HG02571 (cell line): ENCODE measurements around the gene ADRA2A.

ENCODE experiments used
- ATAC-seq: cut with Tn5 transposase; IDR thresholded peaks from one replicate; pipeline ENCODE4 v1.9.1; 2021; ENCODE audit warnings: mild to moderate bottlenecking, moderate library complexity; ENCODE audit not compliant: unreplicated experiment

Gene ADRA2A

DNA sequence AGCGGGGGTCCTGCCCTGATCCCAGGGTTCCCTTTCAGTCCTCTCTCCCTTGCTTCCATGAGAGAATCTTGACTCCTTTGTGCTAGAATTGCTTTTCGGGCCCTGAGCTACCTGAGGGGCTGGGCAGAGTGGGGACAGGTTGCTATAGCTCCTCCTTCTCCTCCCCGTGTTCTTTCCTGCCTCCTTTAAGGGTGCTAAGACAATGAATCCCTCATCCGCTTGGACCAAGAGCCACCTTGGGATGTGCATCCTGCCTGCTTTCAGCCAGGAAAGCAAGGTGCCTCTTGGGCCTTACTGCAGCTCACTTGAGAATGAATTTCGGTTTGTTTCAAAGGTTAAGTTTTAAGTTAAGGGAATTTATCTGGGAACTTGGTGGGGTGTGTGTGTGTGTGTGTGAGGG, 53.6 kb downstream of the ADRA2A start:
- ATAC-seq: no peak
